ENCODE measurements around the gene MTTP. TPM values are rescaled to one million over a fixed set of nuclear protein-coding genes. Genes with fewer than 3 reads are reported as not detected.

MTTP gene
- total and polyA plus RNA-seq, 2 experiments from 2014 or later, result 0.08 to 0.14 TPM

- TF ChIP-seq ZNF462 (CRISPR knock-in tag; IDR thresholded peaks at IDR 0.05), result no peak
Measured at GRCh38 chr4:99668472-99668871, 93.8 kb downstream of the MTTP start (continued).

- Histone ChIP-seq H3K4me3 (no peak overlapping the region), H3K27me3 (ENCODE audit: insufficient read depth) (no peaks in the 10 kb centered on the region), H3K9me2 (ENCODE audit: insufficient read depth) (no peaks in the 10 kb centered on the region; the same call in 1 of the 2 replicates), H3K4me2 (no peak overlapping the region), H3K27ac (ENCODE audit: low read depth) (no peak overlapping the region), H3K79me2 (replicated peaks; ENCODE audit: insufficient read depth) (no peaks in the 10 kb centered on the region), H2AFZ (no peak overlapping the region), H3K4me1 (ENCODE audit: insufficient read depth) (no peaks in the 10 kb centered on the region), H3F3A (replicated peaks; ENCODE audit: low read depth) (no peaks in the 10 kb centered on the region), H4K20me1 (replicated peaks; ENCODE audit: insufficient read depth) (no peaks in the 10 kb centered on the region), H3K36me3 (ENCODE audit: insufficient read depth) (no peaks in the 10 kb centered on the region)
- Mint-ChIP-seq H3K4me1 (no peaks in the 10 kb centered on the region), H3K27me3 (ENCODE audit: insufficient read depth, low read depth, poor library complexity) (no peaks in the 10 kb centered on the region), H3K4me3 (no peak overlapping the region), H3K9me3 (peaks cover 26% of the 10 kb centered on the region), H3K36me3 (ENCODE audit: low read depth) (peaks cover 15% of the 10 kb centered on the region; the same call in 2 of the 3 replicates), H3K27ac (no peak overlapping the region)
- no peak for ATAC-seq
- DNase-seq (ENCODE audit: low spot score), result no peak
- TF ChIP-seq CREB1 (CRISPR knock-in tag; IDR thresholded peaks at IDR 0.05; ENCODE audit: low read depth), result no peak
- TF ChIP-seq REST (IDR thresholded peaks at IDR 0.05; ENCODE audit: unreplicated experiment), result no peak
- no peak for TF ChIP-seq CTCF (conservative IDR thresholded peaks at IDR 0.05; ENCODE audit: low read depth in 2 of 2)
- TF ChIP-seq ZNF331 (CRISPR knock-in tag; IDR thresholded peaks at IDR 0.05; ENCODE audit: low read depth), result no peak
- TF ChIP-seq POLR2AphosphoS5 (IDR thresholded peaks at IDR 0.05; ENCODE audit: low read depth), result no peak
- no peak for TF ChIP-seq EZH2 (IDR thresholded peaks at IDR 0.05; ENCODE audit: low read depth, unreplicated experiment)
- no peak for TF ChIP-seq ZNF114 (CRISPR knock-in tag; IDR thresholded peaks at IDR 0.05)
- TF ChIP-seq JUNB (IDR thresholded peaks at IDR 0.05; ENCODE audit: unreplicated experiment), result no peak
- no peak for TF ChIP-seq EZH2phosphoT487 (IDR thresholded peaks at IDR 0.05; ENCODE audit: unreplicated experiment)
- TF ChIP-seq STAT1 (IDR thresholded peaks at IDR 0.05; ENCODE audit: unreplicated experiment), result no peak
Measured at GRCh38 chr4:99669084-99669483, 94.5 kb downstream of the MTTP start.
